ENCODE measurements around the gene COL3A1. TPM values are rescaled to one million over a fixed set of nuclear protein-coding genes. Genes with fewer than 3 reads are reported as not detected.

COL3A1 gene
- total RNA-seq (2022; extraction: Qiagen RNA extraction), result 0.10 to 0.27 TPM (median 0.26 TPM) in 5 replicates

DNA sequence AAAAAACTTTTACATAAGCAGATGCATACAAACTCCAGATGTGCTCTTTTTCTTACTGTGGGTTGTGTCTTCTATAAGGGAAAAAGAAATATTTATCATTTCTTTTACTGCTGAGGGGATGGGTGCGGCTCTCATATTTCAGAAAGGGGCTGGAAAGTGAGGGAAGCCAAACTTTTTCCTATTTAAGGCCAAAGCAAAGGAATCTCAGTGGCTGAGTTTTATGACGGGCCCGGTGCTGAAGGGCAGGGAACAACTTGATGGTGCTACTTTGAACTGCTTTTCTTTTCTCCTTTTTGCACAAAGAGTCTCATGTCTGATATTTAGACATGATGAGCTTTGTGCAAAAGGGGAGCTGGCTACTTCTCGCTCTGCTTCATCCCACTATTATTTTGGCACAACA, at the start of gene COL3A1:
TSS of gene COL3A1 (plus strand) at position 210 of the 400 bp plus-strand sequence. CDS start at position 327, 117 bp downstream.

Other genes with a start within 250 kb of the COL3A1 start
- 47.9 to 90.5 TPM (median 76.8 TPM) in 5 replicates for gene COL5A2, start 205.4 kb downstream of the COL3A1 start, total RNA-seq (2022; extraction: Qiagen RNA extraction)